ENCODE data around the gene PTPRT. TPM values are rescaled to one million over a fixed set of nuclear protein-coding genes. Genes with fewer than 3 reads are reported as not detected.

The PTPRT gene
- total RNA-seq, 1 experiment from 2014 or later, result 0.20 TPM

DNA sequence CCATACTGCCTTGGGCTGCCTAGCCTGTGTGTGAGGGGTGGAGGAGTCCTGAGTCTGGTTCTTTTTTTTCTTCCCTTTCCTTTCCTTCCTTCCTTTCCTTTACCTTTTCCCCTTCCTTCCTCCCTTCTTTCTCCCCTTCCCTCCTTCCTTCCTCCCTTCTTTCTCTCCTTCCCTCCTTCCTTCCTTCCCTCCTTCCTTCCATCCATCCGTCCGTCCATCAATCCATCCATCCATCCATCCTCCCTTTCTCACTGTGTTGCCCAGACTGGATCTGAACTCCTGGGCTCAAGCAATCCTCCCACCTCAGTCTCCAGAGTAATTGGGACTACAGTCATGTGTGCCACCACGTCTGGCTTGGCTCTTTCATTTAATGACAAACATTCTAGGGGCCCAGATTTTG, 820.8 kb downstream of the PTPRT start:
- no peaks in the 10 kb centered on the region for H3K36me3 ChIP-seq (ENCODE audit: control insufficient read depth, insufficient read depth, low read length)
- no peak overlapping the region for H3K4me3 Mint-ChIP-seq (ENCODE audit: unreplicated experiment)
- intact Hi-C loops (cut with micrococcal nuclease; ENCODE audit: unreplicated experiment), result no loop called here
- H3K4me1 Mint-ChIP-seq (ENCODE audit: low read depth, unreplicated experiment), result no peaks in the 10 kb centered on the region
- H3K9me3 ChIP-seq, result no peaks in the 10 kb centered on the region
- no peak for DNase-seq
- no peaks in the 10 kb centered on the region for H3K9me3 Mint-ChIP-seq (ENCODE audit: unreplicated experiment)
- no peaks in the 10 kb centered on the region for H3K27me3 ChIP-seq (replicated peaks; ENCODE audit: control insufficient read depth, insufficient read depth, low read length)
- BruUV-seq (replicated peaks), result no TSS peak
- TF ChIP-seq, protein P1, sequence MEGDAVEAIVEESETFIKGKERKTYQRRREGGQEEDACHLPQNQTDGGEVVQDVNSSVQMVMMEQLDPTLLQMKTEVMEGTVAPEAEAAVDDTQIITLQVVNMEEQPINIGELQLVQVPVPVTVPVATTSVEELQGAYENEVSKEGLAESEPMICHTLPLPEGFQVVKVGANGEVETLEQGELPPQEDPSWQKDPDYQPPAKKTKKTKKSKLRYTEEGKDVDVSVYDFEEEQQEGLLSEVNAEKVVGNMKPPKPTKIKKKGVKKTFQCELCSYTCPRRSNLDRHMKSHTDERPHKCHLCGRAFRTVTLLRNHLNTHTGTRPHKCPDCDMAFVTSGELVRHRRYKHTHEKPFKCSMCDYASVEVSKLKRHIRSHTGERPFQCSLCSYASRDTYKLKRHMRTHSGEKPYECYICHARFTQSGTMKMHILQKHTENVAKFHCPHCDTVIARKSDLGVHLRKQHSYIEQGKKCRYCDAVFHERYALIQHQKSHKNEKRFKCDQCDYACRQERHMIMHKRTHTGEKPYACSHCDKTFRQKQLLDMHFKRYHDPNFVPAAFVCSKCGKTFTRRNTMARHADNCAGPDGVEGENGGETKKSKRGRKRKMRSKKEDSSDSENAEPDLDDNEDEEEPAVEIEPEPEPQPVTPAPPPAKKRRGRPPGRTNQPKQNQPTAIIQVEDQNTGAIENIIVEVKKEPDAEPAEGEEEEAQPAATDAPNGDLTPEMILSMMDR (IDR thresholded peaks at IDR 0.05; ENCODE audit: insufficient read depth in 1 of 2, low read depth in 1 of 2, low read length in 1 of 2, severe bottlenecking in 1 of 2, unreplicated experiment in 1 of 2), result no peak
- H3K27ac Mint-ChIP-seq (ENCODE audit: unreplicated experiment), result no peak overlapping the region
- ChIA-PET CTCF (no interaction called here), POLR2A (no interaction called here)
- H3K27me3 Mint-ChIP-seq (ENCODE audit: insufficient read depth, unreplicated experiment), result peaks cover 27% of the 10 kb centered on the region
- no peak overlapping the region for H3K4me3 ChIP-seq (ENCODE audit: low read depth, low read length)
- no peaks in the 10 kb centered on the region for H3K4me1 ChIP-seq
- H3K36me3 Mint-ChIP-seq (ENCODE audit: insufficient read depth, unreplicated experiment), result no peaks in the 10 kb centered on the region

DNA sequence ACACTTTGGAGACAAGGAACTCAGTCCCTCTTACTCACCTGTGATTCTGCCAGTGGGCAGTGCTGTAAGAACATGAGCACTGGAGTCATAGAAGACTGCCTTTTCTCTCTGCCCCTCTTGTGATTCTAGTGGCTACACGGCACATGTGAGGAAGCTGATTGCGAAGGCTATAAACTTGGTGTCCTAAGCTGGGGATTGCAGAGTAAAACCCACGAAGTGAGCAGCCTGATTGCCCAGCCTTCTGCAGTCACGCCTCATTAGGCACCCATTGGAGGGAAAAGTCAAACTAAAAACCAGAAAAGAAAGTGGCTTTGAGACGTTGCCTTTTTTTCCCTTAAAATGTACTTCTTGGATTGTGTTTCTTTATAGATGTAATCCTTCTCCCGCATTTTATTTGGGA, 823.1 kb downstream of the PTPRT start:
- TF ChIP-seq, protein P1 (IDR thresholded peaks at IDR 0.05; ENCODE audit: insufficient read depth in 1 of 2, low read depth in 1 of 2, low read length in 1 of 2, severe bottlenecking in 1 of 2, unreplicated experiment in 1 of 2), result no peak
- no TSS peak for BruUV-seq (replicated peaks)
- POLR2A ChIA-PET, result no interaction called here

DNA sequence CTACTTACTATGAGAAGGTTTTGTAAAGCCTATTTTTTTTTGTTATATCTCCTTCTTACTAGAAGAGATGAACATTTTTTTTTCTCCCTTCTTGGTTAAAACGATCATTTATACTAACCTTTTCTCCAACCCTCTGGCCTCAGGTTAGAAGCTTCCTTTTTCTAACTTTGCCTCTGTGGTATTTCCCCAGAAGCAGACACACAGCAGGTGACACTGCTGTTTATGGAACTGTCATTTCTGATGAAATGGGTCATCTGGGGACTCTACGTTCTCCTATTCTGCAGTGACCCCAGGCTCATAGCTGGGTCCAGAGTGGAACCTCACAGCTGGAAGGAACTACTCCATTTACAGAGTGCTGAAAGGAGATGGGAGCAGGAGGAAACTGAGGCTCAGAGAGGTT, 825.3 kb downstream of the PTPRT start:
- Histone ChIP-seq H3K4me3 (ENCODE audit: low read depth, low read length) (no peak overlapping the region), H3K27me3 (replicated peaks; ENCODE audit: control insufficient read depth, insufficient read depth, low read length) (no peaks in the 10 kb centered on the region), H3K4me1 (no peaks in the 10 kb centered on the region), H3K36me3 (ENCODE audit: control insufficient read depth, insufficient read depth, low read length) (no peaks in the 10 kb centered on the region), H3K9me3 (no peaks in the 10 kb centered on the region)
- intact Hi-C loops (cut with micrococcal nuclease; ENCODE audit: unreplicated experiment), result no loop called here
- Mint-ChIP-seq H3K27ac (ENCODE audit: unreplicated experiment) (no peak overlapping the region), H3K4me1 (ENCODE audit: low read depth, unreplicated experiment) (no peaks in the 10 kb centered on the region), H3K36me3 (ENCODE audit: insufficient read depth, unreplicated experiment) (no peaks in the 10 kb centered on the region), H3K27me3 (ENCODE audit: insufficient read depth, unreplicated experiment) (peaks cover 27% of the 10 kb centered on the region), H3K9me3 (ENCODE audit: unreplicated experiment) (no peaks in the 10 kb centered on the region), H3K4me3 (ENCODE audit: unreplicated experiment) (no peak overlapping the region)
- no peak for DNase-seq
- TF ChIP-seq, protein P1 (IDR thresholded peaks at IDR 0.05; ENCODE audit: insufficient read depth in 1 of 2, low read depth in 1 of 2, low read length in 1 of 2, severe bottlenecking in 1 of 2, unreplicated experiment in 1 of 2), result no peak
- ChIA-PET CTCF (no interaction called here), POLR2A (no interaction called here)
- no TSS peak for BruUV-seq (replicated peaks)

More for the DNA sequence above, 823.1 kb downstream of the PTPRT start:
- Histone ChIP-seq H3K4me3 (ENCODE audit: low read depth, low read length) (no peak overlapping the region), H3K9me3 (no peaks in the 10 kb centered on the region), H3K36me3 (ENCODE audit: control insufficient read depth, insufficient read depth, low read length) (no peaks in the 10 kb centered on the region), H3K4me1 (no peaks in the 10 kb centered on the region), H3K27me3 (replicated peaks; ENCODE audit: control insufficient read depth, insufficient read depth, low read length) (no peaks in the 10 kb centered on the region)
- no peaks in the 10 kb centered on the region for H3K36me3 Mint-ChIP-seq (ENCODE audit: insufficient read depth, unreplicated experiment)
- H3K27me3 Mint-ChIP-seq (ENCODE audit: insufficient read depth, unreplicated experiment), result peaks cover 29% of the 10 kb centered on the region
- no peaks in the 10 kb centered on the region for H3K4me1 Mint-ChIP-seq (ENCODE audit: low read depth, unreplicated experiment)
- no peak overlapping the region for H3K27ac Mint-ChIP-seq (ENCODE audit: unreplicated experiment)
- no peaks in the 10 kb centered on the region for H3K9me3 Mint-ChIP-seq (ENCODE audit: unreplicated experiment)
- intact Hi-C loops (cut with micrococcal nuclease; ENCODE audit: unreplicated experiment), result no loop called here
- CTCF ChIA-PET, result no interaction called here
- no peak overlapping the region for H3K4me3 Mint-ChIP-seq (ENCODE audit: unreplicated experiment)
- DNase-seq, result no peak
